ENCODE measurements around the gene RAB36.
"Not testable (repeated sequence)": the region's sequence is repeated elsewhere in the genome, so short reads cannot be mapped to it uniquely, and the experiment has no call there.

RAB36 gene

GRCh38 chr22:23122216-23122957 lies 22.9 kb upstream of the RAB36 start:
- DNase-seq = no peak

- DNase-seq = no peak
Measured at GRCh38 chr22:23122992-23123803, 22.1 kb upstream of the RAB36 start.

GRCh38 chr22:23123804-23124254 lies 21.4 kb upstream of the RAB36 start:
- DNase-seq = no peak

GRCh38 chr22:23124611-23125511 lies 20.4 kb upstream of the RAB36 start:
- DNase-seq = no peak

- no peak for DNase-seq
Measured at GRCh38 chr22:23125512-23126103, 19.7 kb upstream of the RAB36 start.

- no peak for DNase-seq
Measured at GRCh38 chr22:23126165-23127054, 18.9 kb upstream of the RAB36 start.

GRCh38 chr22:23127055-23127756 lies 18.1 kb upstream of the RAB36 start:
- no peak for DNase-seq

GRCh38 chr22:23127788-23128187 lies 17.5 kb upstream of the RAB36 start:
- DNase-seq = no peak

- no peak for DNase-seq
Measured at GRCh38 chr22:23128269-23129108, 16.8 kb upstream of the RAB36 start.

GRCh38 chr22:23129149-23129548 lies 16.1 kb upstream of the RAB36 start:
- DNase-seq = no peak

GRCh38 chr22:23130697-23131096 lies 14.6 kb upstream of the RAB36 start:
- DNase-seq = no peak

- no peak for DNase-seq
Measured at GRCh38 chr22:23131931-23132330, 13.3 kb upstream of the RAB36 start.

- no peak for DNase-seq
Measured at GRCh38 chr22:23132376-23133091, 12.7 kb upstream of the RAB36 start.

GRCh38 chr22:23133922-23134321 lies 11.4 kb upstream of the RAB36 start:
- no peak for DNase-seq

GRCh38 chr22:23136991-23137390 lies 8.3 kb upstream of the RAB36 start:
- DNase-seq = not testable (repeated sequence)

- DNase-seq = no peak
Measured at GRCh38 chr22:23137468-23137867, 7.8 kb upstream of the RAB36 start.

GRCh38 chr22:23137905-23138561 lies 7.2 kb upstream of the RAB36 start:
- DNase-seq = no peak

GRCh38 chr22:23138584-23139435 lies 6.5 kb upstream of the RAB36 start:
- DNase-seq = no peak

Measured in NCI-H2081 treated with DMSO at 0.1 percent for 48 hours (cell line).